CD4-positive, CD25-positive, alpha-beta regulatory T cell (primary cell): ENCODE data around the gene FAN1. TPM values are rescaled to one million over a fixed set of nuclear protein-coding genes. Genes with fewer than 3 reads are reported as not detected.

Experiments
- ATAC-seq, 2 donors: fragments of 150-1000 bp; cut with Tn5 transposase; one replicate each; pipeline ENCODE4 v1.10.0; 2021; ENCODE audit warnings: low read depth in 2 of 2, moderate number of reproducible peaks in 2 of 2, moderate library complexity in 1 of 2
- DNase-seq, 3 donors: peaks; one replicate each; pipeline versions ENCODE4 v3.0.0 to v3.0.0-alpha.2; 2012 to 2022; ENCODE audit warnings: mixed read lengths in 1 of 3
- H3K27ac ChIP-seq: one replicate; pipeline ENCODE4 v1.7.0; 2013; ENCODE audit warnings: mild to moderate bottlenecking, low read length; ENCODE audit not compliant: insufficient read depth, poor library complexity, severe bottlenecking
- H3K27me3 ChIP-seq: one replicate; pipeline ENCODE4 v1.7.0; 2013; ENCODE audit warnings: low read length; ENCODE audit not compliant: control insufficient read depth, insufficient read depth
- H3K36me3 ChIP-seq: one replicate; pipeline ENCODE4 v1.7.0; 2013; ENCODE audit warnings: mild to moderate bottlenecking, low read length, moderate library complexity; ENCODE audit not compliant: control insufficient read depth, insufficient read depth
- H3K4me1 ChIP-seq: 2 replicates; pipeline ENCODE4 v1.7.0; 2013; ENCODE audit warnings: mild to moderate bottlenecking, low read length; ENCODE audit not compliant: insufficient read depth, control insufficient read depth, poor library complexity, severe bottlenecking
- H3K4me3 ChIP-seq: one replicate; pipeline ENCODE4 v1.7.0; 2013; ENCODE audit warnings: low read depth, mild to moderate bottlenecking, low read length, moderate library complexity
- H3K9me3 ChIP-seq, 2 experiments: 1 replicate in 1 of 2; 2 replicates in 1 of 2; pipeline ENCODE4 v1.7.0; 2013; ENCODE audit warnings: low read length in 2 of 2, mild to moderate bottlenecking in 1 of 2, moderate library complexity in 1 of 2; ENCODE audit not compliant: control insufficient read depth in 2 of 2
- H3K27ac Mint-ChIP-seq, 3 donors: one replicate each; pipeline ENCODE4 v1.8.0; 2020 to 2022; ENCODE audit warnings: mild to moderate bottlenecking in 3 of 3, mixed read lengths in 3 of 3, moderate library complexity in 2 of 3
- H3K27me3 Mint-ChIP-seq: one replicate; pipeline ENCODE4 v1.8.0; 2022; ENCODE audit warnings: mild to moderate bottlenecking, mixed read lengths
- H3K36me3 Mint-ChIP-seq: one replicate; pipeline ENCODE4 v1.8.0; 2020; ENCODE audit warnings: mixed read lengths
- H3K4me1 Mint-ChIP-seq, 4 donors: one replicate each; pipeline ENCODE4 v1.8.0; 2020 to 2022; ENCODE audit warnings: mixed read lengths in 4 of 4, mild to moderate bottlenecking in 1 of 4
- H3K4me3 Mint-ChIP-seq, 4 donors: one replicate each; pipeline ENCODE4 v1.8.0; 2020 to 2022; ENCODE audit warnings: mild to moderate bottlenecking in 4 of 4, mixed read lengths in 4 of 4, moderate library complexity in 3 of 4
- H3K9me3 Mint-ChIP-seq, 7 donors: one replicate each; pipeline ENCODE4 v1.8.0; 2020 to 2022; ENCODE audit warnings: mixed read lengths in 7 of 7, mild to moderate bottlenecking in 3 of 7, moderate library complexity in 2 of 7
- polyA plus RNA-seq, 4 donors: library from polyadenylated mRNA; unstranded; fragments of 300-500 nt; fragmentation: Illumina TruSeq; gene quantifications; one replicate each; pipeline ENCODE4 v1.2.3, GENCODE V29; 2021
- total RNA-seq: library from RNA; stranded (reverse); gene quantifications from one replicate; pipeline ENCODE4 v1.2.3, GENCODE V29; 2022

FAN1 gene
- total and polyA plus RNA-seq, 5 donors from 2014 or later, result 2.4 to 10.6 (median 4.8) TPM

DNA sequence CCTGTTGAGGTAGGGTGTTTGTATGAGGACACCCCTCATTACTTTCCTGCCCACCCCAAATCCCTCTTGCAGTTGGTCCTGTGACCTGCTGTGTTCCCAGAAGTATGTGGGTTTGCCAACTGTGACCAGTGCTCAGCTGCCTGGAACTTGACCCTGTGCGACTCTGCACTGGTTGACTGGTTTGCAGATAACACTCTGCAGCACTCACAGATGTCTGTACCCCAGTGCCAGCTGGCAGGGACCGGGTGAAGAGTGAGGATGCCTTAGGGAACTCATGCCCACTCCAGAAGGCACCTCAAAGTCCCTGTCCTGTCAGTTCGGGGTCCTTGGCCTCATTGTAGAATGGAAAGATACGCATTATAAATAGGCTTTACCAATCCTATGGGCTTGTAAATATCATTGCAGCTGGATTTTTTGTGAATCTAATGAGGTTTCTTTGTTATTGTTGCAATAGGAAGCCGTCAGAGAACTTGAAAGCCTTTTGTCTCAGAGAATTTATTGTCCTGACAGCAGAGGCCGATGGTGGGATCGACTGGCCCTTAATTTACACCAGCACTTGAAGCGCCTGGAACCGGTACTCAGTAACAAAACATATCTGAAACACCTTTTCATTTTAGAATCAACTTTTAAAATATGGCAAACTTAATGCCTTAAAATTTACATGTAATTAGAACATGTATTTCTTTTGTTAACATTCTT lies 18.2 kb downstream of the FAN1 start:
- Mint-ChIP-seq H3K9me3 (no peaks in the 10 kb centered on the region), H3K27me3 (no peaks in the 10 kb centered on the region), H3K4me1 (peaks cover 0 to 4% (median 2%) of the 10 kb centered on the region in 4 donors), H3K4me3 (no peak overlapping the region), H3K27ac (no peak overlapping the region), H3K36me3 (peaks cover 29% of the 10 kb centered on the region)
- ATAC-seq, result no peak
- Histone ChIP-seq H3K27ac (no peak overlapping the region), H3K4me3 (no peak overlapping the region), H3K27me3 (no peaks in the 10 kb centered on the region), H3K9me3 (no peaks in the 10 kb centered on the region), H3K36me3 (peaks cover 77% of the 10 kb centered on the region), H3K4me1 (no peaks in the 10 kb centered on the region)
- no peak for DNase-seq

- H3K9me3 Mint-ChIP-seq, result no peaks in the 10 kb centered on the region
- no peak for ATAC-seq
- peaks cover 26% of the 10 kb centered on the region for H3K36me3 Mint-ChIP-seq
These were observed 19.0 kb downstream of the FAN1 start for GRCh38 chr15:30922480-30923311.

DNA sequence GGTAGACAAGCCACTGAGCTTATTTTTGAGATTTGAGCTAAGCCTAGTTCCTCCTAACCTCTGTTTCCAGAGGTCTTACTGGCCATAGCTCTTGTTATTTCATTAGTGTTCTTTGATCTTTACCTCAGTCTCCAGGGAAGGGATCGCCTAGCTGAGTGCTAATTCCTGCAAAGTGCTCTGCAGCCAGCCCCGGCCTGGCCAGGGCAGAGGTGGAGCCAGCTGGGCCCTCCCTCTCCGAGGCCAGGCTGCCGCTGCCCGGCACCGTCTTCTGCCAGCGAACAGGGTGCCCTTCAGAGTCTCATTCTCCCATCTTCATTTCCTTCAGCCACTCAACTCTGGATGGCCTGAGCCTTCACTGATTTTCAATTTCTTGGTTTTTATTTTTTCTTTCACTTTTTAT lies 19.7 kb downstream of the FAN1 start:
- Mint-ChIP-seq H3K9me3 (no peaks in the 10 kb centered on the region), H3K27ac (no peak overlapping the region), H3K36me3 (peaks cover 26% of the 10 kb centered on the region), H3K4me1 (no peaks in the 10 kb centered on the region), H3K27me3 (no peaks in the 10 kb centered on the region), H3K4me3 (no peak overlapping the region)
- no peak overlapping the region for H3K4me3 ChIP-seq
- no peak for DNase-seq
- no peaks in the 10 kb centered on the region for H3K4me1 ChIP-seq
- no peak for ATAC-seq
- peaks cover 70% of the 10 kb centered on the region for H3K36me3 ChIP-seq
- H3K27ac ChIP-seq, result no peak overlapping the region
- no peaks in the 10 kb centered on the region for H3K27me3 ChIP-seq
- H3K9me3 ChIP-seq, result no peaks in the 10 kb centered on the region

More at GRCh38 chr15:30922480-30923311, 19.0 kb downstream of the FAN1 start:
- DNase-seq, result no peak
- Mint-ChIP-seq H3K4me1 (no peaks in the 10 kb centered on the region), H3K27me3 (no peaks in the 10 kb centered on the region), H3K4me3 (no peak overlapping the region), H3K27ac (no peak overlapping the region)
- Histone ChIP-seq H3K9me3 (no peaks in the 10 kb centered on the region), H3K27me3 (no peaks in the 10 kb centered on the region), H3K4me3 (no peak overlapping the region), H3K36me3 (peaks cover 74% of the 10 kb centered on the region), H3K4me1 (no peaks in the 10 kb centered on the region), H3K27ac (no peak overlapping the region)

DNA sequence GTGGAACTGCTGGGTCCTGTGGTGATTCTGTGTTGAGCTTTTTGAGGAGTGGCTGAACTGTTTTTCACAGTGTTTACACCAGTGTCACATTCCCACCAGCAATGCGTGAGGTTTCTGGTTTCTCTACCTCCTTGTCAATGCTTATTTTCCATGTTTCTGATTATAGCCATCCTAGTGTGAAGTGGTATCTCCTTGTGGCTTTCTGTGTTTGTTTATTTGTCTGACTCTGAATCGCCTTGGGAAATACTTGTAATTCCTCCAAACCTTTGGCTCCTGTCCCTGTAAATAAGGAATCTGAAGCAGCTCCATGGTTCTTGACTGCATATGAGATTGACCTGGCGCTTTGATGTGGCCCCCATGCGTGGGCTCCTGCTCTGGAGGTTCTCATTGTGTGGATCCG lies 20.6 kb downstream of the FAN1 start:
- DNase-seq (no peak), ATAC-seq (no peak)
- Histone ChIP-seq H3K27me3 (no peaks in the 10 kb centered on the region), H3K4me1 (no peaks in the 10 kb centered on the region), H3K27ac (no peak overlapping the region), H3K4me3 (no peak overlapping the region), H3K36me3 (peaks cover 76% of the 10 kb centered on the region), H3K9me3 (no peaks in the 10 kb centered on the region)
- no peaks in the 10 kb centered on the region for H3K9me3 Mint-ChIP-seq
- H3K27me3 Mint-ChIP-seq, result no peaks in the 10 kb centered on the region
- no peaks in the 10 kb centered on the region for H3K4me1 Mint-ChIP-seq
- peaks cover 30% of the 10 kb centered on the region for H3K36me3 Mint-ChIP-seq
- H3K27ac Mint-ChIP-seq, result no peak overlapping the region
- no peak overlapping the region for H3K4me3 Mint-ChIP-seq

- Mint-ChIP-seq H3K4me3 (no peak overlapping the region), H3K9me3 (no peaks in the 10 kb centered on the region), H3K4me1 (no peaks in the 10 kb centered on the region), H3K36me3 (peaks cover 33% of the 10 kb centered on the region), H3K27ac (no peak overlapping the region), H3K27me3 (no peaks in the 10 kb centered on the region)
- no peaks in the 10 kb centered on the region for H3K9me3 ChIP-seq
- no peak overlapping the region for H3K27ac ChIP-seq
- no peaks in the 10 kb centered on the region for H3K27me3 ChIP-seq
- peaks cover 74% of the 10 kb centered on the region for H3K36me3 ChIP-seq
- no peak overlapping the region for H3K4me3 ChIP-seq
- DNase-seq (no peak), ATAC-seq (no peak)
- H3K4me1 ChIP-seq, result no peaks in the 10 kb centered on the region
These were observed 22.0 kb downstream of the FAN1 start for GRCh38 chr15:30925686-30926085.

DNA sequence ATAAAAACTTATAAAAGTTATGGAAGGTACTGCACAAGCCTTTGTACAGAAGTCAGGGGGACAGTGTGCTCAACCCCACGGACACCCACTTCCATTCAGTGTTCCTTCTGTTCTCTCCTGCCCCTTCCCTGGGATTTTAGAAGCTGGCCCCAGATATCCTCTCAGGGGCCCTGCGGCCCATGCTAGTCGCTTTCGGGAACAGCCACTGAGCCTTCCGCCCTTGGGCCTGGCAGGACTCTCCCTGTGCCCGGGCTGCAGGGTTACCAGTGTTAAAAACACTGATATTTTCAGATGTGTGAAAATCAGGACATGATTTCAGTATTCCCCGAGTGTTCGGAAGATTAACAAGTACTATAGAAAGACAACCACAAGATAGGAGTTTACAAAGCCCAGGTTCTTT lies 22.4 kb downstream of the FAN1 start:
- Histone ChIP-seq H3K9me3 (no peaks in the 10 kb centered on the region), H3K4me3 (no peak overlapping the region), H3K27me3 (no peaks in the 10 kb centered on the region), H3K27ac (no peak overlapping the region), H3K4me1 (no peaks in the 10 kb centered on the region), H3K36me3 (peaks cover 71% of the 10 kb centered on the region)
- Mint-ChIP-seq H3K27ac (peak overlapping the region in 1 of 3 donors; percentile 3), H3K9me3 (no peaks in the 10 kb centered on the region), H3K36me3 (peaks cover 37% of the 10 kb centered on the region), H3K4me3 (no peak overlapping the region), H3K27me3 (no peaks in the 10 kb centered on the region), H3K4me1 (no peaks in the 10 kb centered on the region)
- ATAC-seq, result no peak
- DNase-seq, result no peak

GRCh38 chr15:30927148-30927761 lies 23.5 kb downstream of the FAN1 start:
- peak overlapping the region in 1 of 3 donors; percentile 3 for H3K27ac Mint-ChIP-seq
- H3K4me3 Mint-ChIP-seq, result no peak overlapping the region
- no peak overlapping the region for H3K4me3 ChIP-seq
- H3K27me3 ChIP-seq, result no peaks in the 10 kb centered on the region
- no peaks in the 10 kb centered on the region for H3K4me1 Mint-ChIP-seq
- H3K27ac ChIP-seq, result no peak overlapping the region
- DNase-seq (no peak), ATAC-seq (no peak)
- peaks cover 36% of the 10 kb centered on the region for H3K36me3 Mint-ChIP-seq
- no peaks in the 10 kb centered on the region for H3K27me3 Mint-ChIP-seq
- peaks cover 66% of the 10 kb centered on the region for H3K36me3 ChIP-seq
- no peaks in the 10 kb centered on the region for H3K4me1 ChIP-seq
- H3K9me3 ChIP-seq, result no peaks in the 10 kb centered on the region
- H3K9me3 Mint-ChIP-seq, result no peaks in the 10 kb centered on the region
